Effector memory CD8-positive, alpha-beta T cell (primary cell): Measurements from ENCODE around the gene TBX21.
"Not testable (repeated sequence)": the region's sequence is repeated elsewhere in the genome, so short reads cannot be mapped to it uniquely, and the experiment has no call there.

Source experiments
- ATAC-seq: fragments of 150-1000 bp; cut with Tn5 transposase; replicated peaks from 2 replicates; pipeline ENCODE4 v1.10.0; 2021; ENCODE audit warnings: mild to moderate bottlenecking, moderate library complexity
- DNase-seq, 3 experiments: peaks; one replicate each; pipeline ENCODE4 v3.0.0; 2021
- H3K27ac Mint-ChIP-seq, 2 donors: one replicate each; pipeline ENCODE4 v1.8.0; 2022; ENCODE audit warnings: mild to moderate bottlenecking in 2 of 2, mixed read lengths in 2 of 2, moderate library complexity in 2 of 2
- H3K27me3 Mint-ChIP-seq, 2 donors: one replicate each; pipeline ENCODE4 v1.8.0; 2022; ENCODE audit warnings: mixed read lengths in 2 of 2
- H3K36me3 Mint-ChIP-seq: one replicate; pipeline ENCODE4 v1.8.0; 2022; ENCODE audit warnings: mild to moderate bottlenecking, moderate library complexity, mixed read lengths; ENCODE audit not compliant: insufficient read depth
- H3K4me1 Mint-ChIP-seq, 2 donors: one replicate each; pipeline ENCODE4 v1.8.0; 2022; ENCODE audit warnings: low read depth in 2 of 2, mixed read lengths in 2 of 2
- H3K4me3 Mint-ChIP-seq, 2 donors: one replicate each; pipeline ENCODE4 v1.8.0; 2022; ENCODE audit warnings: mild to moderate bottlenecking in 2 of 2, mixed read lengths in 2 of 2, moderate library complexity in 2 of 2
- H3K9me3 Mint-ChIP-seq, 2 donors: one replicate each; pipeline ENCODE4 v1.8.0; 2022; ENCODE audit warnings: mixed read lengths in 2 of 2

TBX21 gene

DNA sequence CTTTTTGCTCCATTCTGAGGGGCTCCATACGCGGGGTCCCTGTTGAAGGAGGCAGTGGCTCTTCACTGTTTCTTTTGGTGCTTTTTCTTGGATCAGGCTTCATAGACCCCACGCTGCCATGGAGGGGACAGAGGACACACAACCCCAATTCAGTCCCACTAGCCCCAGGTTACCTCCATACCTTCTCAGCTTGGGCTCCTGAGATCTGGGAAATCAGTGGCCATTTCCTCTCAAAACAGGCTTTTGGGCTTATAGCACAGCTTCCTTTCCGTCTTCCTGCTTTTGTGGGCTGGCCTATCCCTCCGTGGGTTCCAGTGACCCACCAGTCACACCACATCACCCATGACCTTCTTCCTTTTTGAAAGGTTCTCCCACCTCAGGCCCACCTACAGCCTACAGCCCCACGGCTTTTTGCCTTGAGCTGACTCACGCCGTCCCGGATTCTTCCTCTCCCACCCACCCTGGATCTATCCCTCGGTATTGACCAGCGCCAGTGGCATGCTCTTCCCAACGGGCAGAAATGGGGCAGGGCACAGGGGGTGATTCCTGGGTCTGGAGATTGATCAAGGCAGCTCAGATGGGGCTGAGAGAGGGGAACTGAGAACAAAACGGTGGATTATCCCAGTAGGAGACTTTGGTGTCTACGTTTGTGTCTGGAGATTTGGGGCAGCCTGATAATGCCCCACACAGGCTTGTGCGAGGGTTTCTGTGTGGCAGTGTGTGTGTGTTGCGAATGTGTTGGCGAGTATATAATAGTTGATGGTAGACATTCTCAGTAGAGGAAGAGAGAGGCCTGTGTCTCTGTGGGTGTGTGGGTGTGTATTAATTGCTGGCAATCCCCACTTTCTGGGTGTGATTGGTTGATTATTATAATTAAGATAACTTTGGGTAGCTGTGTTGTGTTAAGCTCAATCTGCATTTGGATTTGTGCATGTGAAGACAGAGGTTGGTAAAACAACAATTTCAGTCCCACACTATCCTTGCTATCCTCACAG, 3.8 kb downstream of the TBX21 start:
- DNase-seq (no peak), ATAC-seq (no peak)
- no peaks in the 10 kb centered on the region for H3K27me3 Mint-ChIP-seq
- peak overlapping the region; percentile 98 for H3K27ac Mint-ChIP-seq
- peaks cover 83% of the 10 kb centered on the region for H3K36me3 Mint-ChIP-seq
- H3K4me1 Mint-ChIP-seq, result peaks cover 62 to 64% of the 10 kb centered on the region in 2 donors
- H3K9me3 Mint-ChIP-seq, result no peaks in the 10 kb centered on the region
- peak overlapping the region; percentile 99 for H3K4me3 Mint-ChIP-seq

DNA sequence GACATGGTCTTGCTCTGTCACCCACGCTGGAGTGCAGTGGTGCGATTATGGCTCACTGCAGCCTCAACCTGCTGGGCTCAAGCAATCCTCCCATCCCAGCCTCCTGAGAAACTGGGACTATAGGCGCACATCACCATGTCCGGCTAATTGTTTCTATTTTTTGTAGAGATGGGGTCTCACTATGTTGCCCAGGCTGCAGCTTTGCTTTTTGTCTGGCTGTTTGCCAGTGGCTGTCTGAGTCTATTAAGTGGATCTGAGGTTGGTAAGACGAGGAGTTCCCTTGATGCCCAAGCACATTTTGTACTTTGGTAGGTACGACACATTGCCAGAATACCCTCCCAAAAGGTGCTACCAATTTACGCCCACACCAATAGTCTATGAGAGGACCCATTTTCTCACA, 5.1 kb downstream of the TBX21 start:
- Mint-ChIP-seq H3K27ac (peak overlapping the region; percentile 60 to 79), H3K36me3 (peaks cover 91% of the 10 kb centered on the region), H3K9me3 (no peaks in the 10 kb centered on the region), H3K4me1 (peaks cover 64 to 67% of the 10 kb centered on the region in 2 donors), H3K27me3 (no peaks in the 10 kb centered on the region), H3K4me3 (peak overlapping the region; percentile 99)
- DNase-seq (no peak), ATAC-seq (no peak)

DNA sequence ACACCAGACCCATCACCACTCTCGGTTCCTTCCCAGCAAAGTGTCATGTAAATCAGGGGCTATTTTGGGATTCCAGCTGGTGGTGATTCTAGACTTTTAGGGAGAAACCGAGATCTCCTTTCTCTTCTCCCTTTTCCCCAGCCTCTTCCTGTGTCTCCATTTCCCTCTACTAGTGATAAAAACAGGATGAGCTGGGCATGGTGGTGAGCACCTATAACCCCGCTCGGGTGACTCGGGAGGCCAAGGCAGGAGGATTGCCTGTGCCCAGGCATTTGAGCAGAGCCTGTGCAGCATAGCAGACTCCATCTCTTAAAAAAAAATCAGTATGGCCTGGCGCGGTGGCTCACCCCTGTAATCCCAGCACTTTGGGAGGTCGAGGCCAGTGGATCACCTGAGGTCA, 6.1 kb downstream of the TBX21 start:
- ATAC-seq, result no peak
- Mint-ChIP-seq H3K36me3 (peaks cover 95% of the 10 kb centered on the region), H3K27me3 (no peaks in the 10 kb centered on the region), H3K4me1 (peaks cover 64 to 68% of the 10 kb centered on the region in 2 donors), H3K9me3 (no peaks in the 10 kb centered on the region), H3K4me3 (peak overlapping the region; percentile 99), H3K27ac (peak overlapping the region; percentile 60 to 79)
- DNase-seq, result no peak

DNA sequence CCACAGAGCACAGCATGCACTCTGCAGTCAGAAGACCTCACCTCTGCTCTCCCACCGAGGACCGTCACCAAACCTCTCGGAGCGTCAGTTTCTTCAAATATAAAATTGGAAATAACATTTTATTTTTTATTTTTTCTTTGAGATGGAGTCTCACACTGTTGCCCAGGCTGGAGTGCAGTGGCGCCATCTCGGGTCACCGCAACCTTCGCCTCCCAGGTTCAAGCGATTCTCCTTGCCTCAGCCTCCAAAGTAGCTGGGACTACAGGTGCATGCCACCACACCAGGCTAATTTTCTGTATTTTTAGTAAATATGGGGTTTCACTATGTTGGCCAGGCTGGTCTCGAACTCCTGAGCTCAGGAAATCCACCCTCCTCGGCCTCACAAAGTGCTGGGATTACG, 6.9 kb downstream of the TBX21 start:
- H3K4me1 Mint-ChIP-seq, result peaks cover 62 to 66% of the 10 kb centered on the region in 2 donors
- peak overlapping the region; percentile 82 to 86 for H3K27ac Mint-ChIP-seq

DNA sequence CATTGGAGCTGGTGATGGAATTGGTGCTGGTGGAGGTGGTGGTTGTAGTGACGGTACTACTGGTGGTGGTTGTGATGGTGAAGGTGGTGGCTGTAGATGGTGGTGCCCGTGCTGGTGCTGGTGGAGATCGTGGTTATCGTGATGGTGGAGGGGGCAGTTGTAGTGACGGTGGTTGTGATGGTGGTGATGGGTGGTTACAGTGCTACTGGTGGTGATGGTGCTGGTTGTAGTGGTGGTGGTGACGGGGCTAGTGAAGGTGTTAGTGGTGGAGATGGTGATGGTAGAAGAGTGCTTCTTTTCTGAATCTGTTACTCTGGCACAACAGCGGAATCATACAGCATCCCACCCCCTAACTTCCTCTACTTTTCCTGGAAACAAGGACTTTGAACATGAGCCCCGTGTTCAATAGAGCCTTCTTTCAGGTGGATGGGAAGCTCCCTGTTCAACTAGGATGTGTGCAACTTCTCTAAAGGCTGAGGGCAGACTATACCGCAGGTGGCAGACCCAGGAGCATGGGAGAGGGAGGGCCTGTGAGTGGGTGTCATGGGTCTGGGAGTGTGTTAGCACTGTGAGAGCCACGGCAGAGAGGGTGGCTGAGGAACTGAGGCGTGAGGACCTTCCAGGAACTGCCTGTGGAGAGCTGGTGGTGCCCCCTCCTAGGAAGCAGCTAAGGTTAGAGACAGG, 8.2 kb downstream of the TBX21 start:
- DNase-seq, result peak in 2 of 3 experiments; percentile 53
- Mint-ChIP-seq H3K4me1 (peaks cover 53 to 67% of the 10 kb centered on the region in 2 donors), H3K4me3 (peak overlapping the region; percentile 73 to 75)

More for the DNA sequence above, 6.9 kb downstream of the TBX21 start:
- ATAC-seq, H3K9me3 Mint-ChIP-seq, H3K27me3 Mint-ChIP-seq, DNase-seq: not testable (repeated sequence)
- H3K36me3 Mint-ChIP-seq, result peaks cover 95% of the 10 kb centered on the region
- H3K4me3 Mint-ChIP-seq, result peak overlapping the region; percentile 99

DNA sequence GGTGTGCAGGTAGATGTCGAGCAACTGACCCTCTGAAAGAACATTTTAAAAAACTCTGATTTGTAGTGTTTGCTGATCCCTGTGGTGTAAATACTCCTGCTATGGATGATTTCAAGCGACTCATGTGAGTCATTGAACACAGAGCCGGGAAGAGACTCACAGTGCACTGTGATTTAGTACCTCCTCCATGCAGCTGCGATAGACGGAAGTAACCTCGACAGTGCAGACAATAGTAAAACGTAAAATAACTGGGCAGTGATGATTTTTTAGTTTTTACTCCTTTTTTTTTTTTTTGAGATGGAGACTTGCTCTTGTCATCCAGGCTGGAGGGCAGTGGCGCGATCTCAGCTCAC, 8.7 kb downstream of the TBX21 start:
- ATAC-seq, result peak; percentile 29
- H3K27ac Mint-ChIP-seq, result peak overlapping the region; percentile 82 to 86
- H3K27me3 Mint-ChIP-seq, result no peaks in the 10 kb centered on the region
- peak overlapping the region; percentile 73 to 75 for H3K4me3 Mint-ChIP-seq
- H3K9me3 Mint-ChIP-seq, result no peaks in the 10 kb centered on the region
- no peak for DNase-seq
- H3K36me3 Mint-ChIP-seq, result peaks cover 95% of the 10 kb centered on the region
- peaks cover 48 to 62% of the 10 kb centered on the region in 2 donors for H3K4me1 Mint-ChIP-seq

More for the DNA sequence above, 8.2 kb downstream of the TBX21 start:
- Mint-ChIP-seq H3K27me3 (no peaks in the 10 kb centered on the region), H3K27ac (peak overlapping the region; percentile 82 to 86), H3K9me3 (no peaks in the 10 kb centered on the region), H3K36me3 (peaks cover 95% of the 10 kb centered on the region)
- ATAC-seq, result peak; percentile 72

DNA sequence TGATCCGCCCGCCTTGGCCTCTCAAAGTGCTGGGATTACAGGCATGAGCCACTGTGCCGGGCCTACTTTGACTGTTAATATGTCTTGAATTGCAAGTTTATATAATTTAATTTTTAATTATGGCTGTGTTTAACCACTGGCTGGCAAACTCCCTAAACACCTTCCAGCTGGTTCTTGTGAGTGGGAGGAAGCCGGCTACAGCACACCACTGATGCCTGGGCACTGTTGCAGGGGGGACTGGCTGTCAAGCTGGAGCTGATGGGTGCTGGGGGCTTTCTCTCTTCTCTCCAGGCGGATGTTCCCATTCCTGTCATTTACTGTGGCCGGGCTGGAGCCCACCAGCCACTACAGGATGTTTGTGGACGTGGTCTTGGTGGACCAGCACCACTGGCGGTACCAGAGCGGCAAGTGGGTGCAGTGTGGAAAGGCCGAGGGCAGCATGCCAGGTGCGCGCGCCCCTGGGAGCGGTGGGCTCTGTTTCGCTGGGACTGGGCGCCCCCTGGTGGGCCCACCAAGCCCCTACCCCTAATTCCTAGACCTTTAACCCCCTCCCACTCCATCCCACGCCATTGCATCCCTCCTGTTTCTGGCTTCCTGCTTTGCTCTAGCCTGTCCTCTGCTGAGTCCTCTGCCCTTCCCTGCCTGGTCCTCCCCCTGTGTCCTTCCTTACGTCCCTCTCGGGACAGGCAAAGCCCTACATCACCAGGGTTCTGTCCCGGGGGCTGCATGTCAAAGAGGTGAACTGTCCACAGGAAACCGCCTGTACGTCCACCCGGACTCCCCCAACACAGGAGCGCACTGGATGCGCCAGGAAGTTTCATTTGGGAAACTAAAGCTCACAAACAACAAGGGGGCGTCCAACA, 9.5 kb downstream of the TBX21 start:
- DNase-seq, result peak in 1 of 3 experiments; percentile 37
- Mint-ChIP-seq H3K27ac (peak overlapping the region; percentile 82 to 86), H3K4me1 (peaks cover 43 to 54% of the 10 kb centered on the region in 2 donors), H3K27me3 (no peaks in the 10 kb centered on the region), H3K4me3 (peak overlapping the region; percentile 73 to 75), H3K36me3 (peaks cover 97% of the 10 kb centered on the region), H3K9me3 (no peaks in the 10 kb centered on the region)
- peak; percentile 10 for ATAC-seq

DNA sequence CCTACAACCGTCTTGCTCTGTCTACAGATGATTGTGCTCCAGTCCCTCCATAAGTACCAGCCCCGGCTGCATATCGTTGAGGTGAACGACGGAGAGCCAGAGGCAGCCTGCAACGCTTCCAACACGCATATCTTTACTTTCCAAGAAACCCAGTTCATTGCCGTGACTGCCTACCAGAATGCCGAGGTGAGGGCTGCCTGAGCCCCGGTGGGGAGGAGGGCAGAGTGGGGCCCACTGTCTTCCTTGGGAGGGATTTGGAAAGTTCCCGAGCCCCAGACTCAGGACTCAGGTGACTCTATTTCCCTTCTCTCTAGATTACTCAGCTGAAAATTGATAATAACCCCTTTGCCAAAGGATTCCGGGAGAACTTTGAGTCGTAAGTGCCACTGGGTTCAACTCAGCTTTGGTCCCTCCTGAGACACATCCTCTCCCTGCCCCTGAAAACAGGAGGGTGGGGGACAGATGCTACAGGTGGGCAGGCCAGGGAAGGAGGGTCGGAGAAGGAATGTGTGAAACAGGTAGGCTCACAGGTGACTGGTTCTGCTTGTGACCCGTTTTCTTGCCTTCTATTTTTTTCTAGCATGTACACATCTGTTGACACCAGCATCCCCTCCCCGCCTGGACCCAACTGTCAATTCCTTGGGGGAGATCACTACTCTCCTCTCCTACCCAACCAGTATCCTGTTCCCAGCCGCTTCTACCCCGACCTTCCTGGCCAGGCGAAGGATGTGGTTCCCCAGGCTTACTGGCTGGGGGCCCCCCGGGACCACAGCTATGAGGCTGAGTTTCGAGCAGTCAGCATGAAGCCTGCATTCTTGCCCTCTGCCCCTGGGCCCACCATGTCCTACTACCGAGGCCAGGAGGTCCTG, 11.4 kb downstream of the TBX21 start:
- DNase-seq (no peak), ATAC-seq (no peak)
- Mint-ChIP-seq H3K36me3 (peaks cover 94% of the 10 kb centered on the region), H3K27ac (peak overlapping the region in 1 of 2 donors; percentile 79), H3K9me3 (no peaks in the 10 kb centered on the region), H3K4me1 (peaks cover 35 to 46% of the 10 kb centered on the region in 2 donors), H3K4me3 (peak overlapping the region in 1 of 2 donors; percentile 37), H3K27me3 (no peaks in the 10 kb centered on the region)

DNA sequence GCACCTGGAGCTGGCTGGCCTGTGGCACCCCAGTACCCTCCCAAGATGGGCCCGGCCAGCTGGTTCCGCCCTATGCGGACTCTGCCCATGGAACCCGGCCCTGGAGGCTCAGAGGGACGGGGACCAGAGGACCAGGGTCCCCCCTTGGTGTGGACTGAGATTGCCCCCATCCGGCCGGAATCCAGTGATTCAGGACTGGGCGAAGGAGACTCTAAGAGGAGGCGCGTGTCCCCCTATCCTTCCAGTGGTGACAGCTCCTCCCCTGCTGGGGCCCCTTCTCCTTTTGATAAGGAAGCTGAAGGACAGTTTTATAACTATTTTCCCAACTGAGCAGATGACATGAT, 12.0 kb downstream of the TBX21 start:
- peaks cover 90% of the 10 kb centered on the region for H3K36me3 Mint-ChIP-seq
- peak overlapping the region; percentile 50 to 79 for H3K27ac Mint-ChIP-seq
- H3K9me3 Mint-ChIP-seq, result no peaks in the 10 kb centered on the region
- no peaks in the 10 kb centered on the region for H3K27me3 Mint-ChIP-seq
- H3K4me3 Mint-ChIP-seq, result no peak overlapping the region
- DNase-seq (no peak), ATAC-seq (no peak)
- H3K4me1 Mint-ChIP-seq, result peaks cover 32 to 46% of the 10 kb centered on the region in 2 donors

DNA sequence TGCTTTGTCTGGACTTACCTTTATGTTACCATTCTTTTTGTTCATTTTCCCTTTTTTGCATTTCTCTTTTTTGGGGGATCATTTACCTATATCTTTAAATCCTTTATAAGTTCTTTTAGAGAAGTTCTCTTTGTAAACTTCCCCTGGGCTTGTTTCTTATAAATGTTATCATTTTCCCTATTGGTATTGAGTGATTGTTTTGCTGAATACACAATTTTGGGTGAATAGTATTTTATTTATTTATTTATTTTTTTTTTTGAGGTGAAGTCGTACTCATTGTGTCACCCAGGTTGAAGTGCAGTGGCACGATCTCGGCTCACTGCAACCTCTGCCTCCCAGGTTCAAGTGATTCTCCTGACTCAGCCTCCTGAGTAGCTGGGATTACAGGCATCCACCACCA, 18.4 kb downstream of the TBX21 start:
- no peak overlapping the region for H3K4me3 Mint-ChIP-seq
- DNase-seq, result no peak
- peak overlapping the region; percentile 11 to 78 for H3K27ac Mint-ChIP-seq
- H3K4me1 Mint-ChIP-seq, result peaks cover 8 to 20% of the 10 kb centered on the region in 2 donors
- peaks cover 41% of the 10 kb centered on the region for H3K36me3 Mint-ChIP-seq
- ATAC-seq, result no peak
- no peaks in the 10 kb centered on the region for H3K27me3 Mint-ChIP-seq
- H3K9me3 Mint-ChIP-seq, result no peaks in the 10 kb centered on the region

DNA sequence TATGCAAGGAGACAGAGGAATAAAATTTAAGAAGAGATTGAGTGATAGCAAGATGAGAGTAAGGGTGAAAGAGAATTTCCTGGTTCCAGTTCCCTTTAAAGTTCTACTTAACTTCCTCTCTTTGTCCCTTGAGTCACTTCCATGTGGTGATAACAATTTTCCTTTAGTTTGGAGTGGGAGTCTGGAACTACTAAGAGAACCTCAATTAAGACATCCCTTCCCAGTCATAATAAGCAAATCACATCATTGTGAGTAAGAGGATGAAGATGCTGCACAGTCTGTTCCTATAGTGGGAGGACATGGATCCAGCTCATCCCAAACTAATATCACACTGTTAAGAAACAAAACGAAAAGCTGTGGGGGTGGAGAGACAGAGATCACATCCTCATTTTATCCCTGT, 24.4 kb downstream of the TBX21 start:
- Mint-ChIP-seq H3K27ac (no peak overlapping the region), H3K4me3 (no peak overlapping the region), H3K4me1 (peaks cover 2 to 15% of the 10 kb centered on the region in 2 donors), H3K9me3 (no peaks in the 10 kb centered on the region), H3K27me3 (no peaks in the 10 kb centered on the region), H3K36me3 (peaks cover 4% of the 10 kb centered on the region)
- ATAC-seq, result no peak
- DNase-seq, result no peak

DNA sequence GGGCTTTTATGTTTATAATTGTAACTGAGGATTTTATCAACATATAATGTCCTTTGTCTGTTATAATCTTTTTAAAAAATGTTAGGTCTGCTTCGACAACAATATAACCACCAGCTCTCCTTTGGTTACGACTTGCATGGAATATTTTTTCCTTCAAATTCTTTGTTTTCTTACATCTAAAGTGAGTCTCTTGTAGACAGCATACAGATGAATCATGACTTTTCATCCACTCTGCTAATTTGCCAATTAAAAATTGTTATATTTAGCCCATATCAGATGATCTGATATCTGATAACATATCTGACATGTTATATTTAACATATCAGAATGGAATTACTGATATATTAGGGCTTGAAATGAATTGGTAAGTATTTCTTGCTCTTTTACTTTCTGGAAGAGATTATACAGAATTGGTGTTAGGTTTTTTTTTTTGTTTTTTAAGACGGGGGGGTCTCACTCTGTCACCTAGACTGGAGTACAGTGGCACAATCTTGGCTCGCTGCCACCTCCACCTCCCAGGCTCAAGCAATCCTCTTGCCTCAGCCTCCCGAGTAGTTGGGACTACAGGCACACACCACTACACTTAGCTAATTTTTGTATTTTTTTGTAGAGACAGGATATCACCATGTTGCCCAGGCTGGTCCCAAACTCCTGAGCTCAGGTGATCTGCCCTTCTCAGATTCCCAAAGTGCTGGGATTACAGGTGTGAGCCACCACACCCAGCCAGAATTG, 27.5 kb downstream of the TBX21 start:
- Mint-ChIP-seq H3K36me3 (peaks cover 6% of the 10 kb centered on the region), H3K4me1 (peaks cover 12 to 29% of the 10 kb centered on the region in 2 donors), H3K27ac (no peak overlapping the region), H3K4me3 (no peak overlapping the region), H3K27me3 (no peaks in the 10 kb centered on the region), H3K9me3 (no peaks in the 10 kb centered on the region)
- ATAC-seq, result no peak
- DNase-seq, result no peak
